OCI-LY3 (cell line): ENCODE results near the gene ID2.
A peak's percentile ranks its signal among the peaks of the same experiment; 100 is the strongest.

Experiments
- H2AFZ ChIP-seq: fragments of 200-600, 300-600 bp; shearing (Covaris generic); 2 replicates; pipeline ENCODE4 v1.6.0; 2014; ENCODE audit warnings: antibody characterized with exemption, low read depth, low read length
- H3K27ac ChIP-seq: fragments of 200-600, 300-600 bp; sonication (generic); 2 replicates; pipeline ENCODE4 v1.5.1; 2014; ENCODE audit warnings: mild to moderate bottlenecking, low read length, moderate library complexity, mixed read lengths
- H3K27me3 ChIP-seq: fragments of 200-600, 300-600 bp; sonication (generic); 2 replicates; pipeline ENCODE4 v1.6.1; 2014; ENCODE audit warnings: low read depth, low read length, mixed read lengths
- H3K36me3 ChIP-seq: fragments of 200-600, 300-600 bp; sonication (generic); replicated peaks from 2 replicates; pipeline ENCODE3; 2014; ENCODE audit warnings: low read depth, low read length, mixed read lengths
- H3K4me1 ChIP-seq: fragments of 300-600, 200-600 bp; sonication (generic); 2 replicates; pipeline ENCODE4 v1.6.1; 2014; ENCODE audit warnings: low read length, mixed read lengths
- H3K4me2 ChIP-seq: fragments of 200-600, 300-600 bp; sonication (generic); 2 replicates; pipeline ENCODE4 v1.6.1; 2014; ENCODE audit warnings: low read length, mixed read lengths
- H3K4me3 ChIP-seq: fragments of 300-600, 200-600 bp; sonication (generic); 2 replicates; pipeline ENCODE4 v1.5.1; 2014; ENCODE audit warnings: antibody characterized with exemption, mild to moderate bottlenecking, low read length, moderate library complexity
- H3K79me2 ChIP-seq: fragments of 300-600, 200-600 bp; shearing (Covaris generic); 2 replicates; pipeline ENCODE4 v1.6.1; 2014; ENCODE audit warnings: mild to moderate bottlenecking, low read length, mixed read lengths
- H3K9ac ChIP-seq: fragments of 300-600, 200-600 bp; shearing (Covaris generic); 2 replicates; pipeline ENCODE4 v1.6.0; 2014; ENCODE audit warnings: mild to moderate bottlenecking, low read length, moderate library complexity
- H3K9me3 ChIP-seq: fragments of 200-600, 300-600 bp; shearing (Covaris generic); 2 replicates; pipeline ENCODE4 v1.6.1; 2014; ENCODE audit warnings: low read length, mixed read lengths; ENCODE audit not compliant: insufficient read depth
- H4K20me1 ChIP-seq: fragments of 200-600, 300-600 bp; sonication (generic); 2 replicates; pipeline ENCODE4 v1.6.1; 2016; ENCODE audit warnings: low read length, mixed read lengths; ENCODE audit not compliant: insufficient read depth
- CTCF ChIP-seq: fragments of 200-600, 300-600 bp; sonication (generic); IDR thresholded peaks from 2 replicates; pipeline ENCODE4 v1.5.1; 2014; ENCODE audit warnings: antibody characterized with exemption, low read length, low read depth
- EZH2phosphoT487 ChIP-seq: fragments of 200-600 bp; shearing (Covaris generic); IDR thresholded peaks from 2 replicates; pipeline ENCODE4 v1.6.1; 2018; ENCODE audit warnings: antibody characterized with exemption, mixed run types, low read depth

Gene ID2

DNA sequence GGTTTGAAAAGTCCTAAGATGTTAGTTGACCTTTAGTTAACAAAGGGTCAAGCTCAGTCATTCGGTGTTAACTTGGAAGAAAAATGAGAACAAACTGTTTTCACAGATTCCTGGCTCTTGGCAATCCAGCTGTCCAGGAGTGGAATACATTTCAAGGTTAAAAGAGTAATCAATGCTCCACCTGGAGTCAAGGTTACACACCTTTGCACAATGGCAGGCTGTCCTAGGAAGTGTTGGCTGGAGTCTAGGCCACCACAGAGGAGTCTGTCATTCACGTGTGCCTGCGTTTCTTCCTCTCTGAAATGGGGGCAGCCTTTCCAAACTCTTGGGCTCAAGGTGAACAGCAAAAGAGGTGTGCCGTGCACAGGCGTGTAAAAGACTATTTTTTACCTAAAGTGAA lies 6.3 kb upstream of the ID2 start:
- Histone ChIP-seq H3K36me3 (peaks cover 28% of the 10 kb centered on the region), H3K79me2 (peaks cover 28% of the 10 kb centered on the region), H3K9me3 (peaks cover 18% of the 10 kb centered on the region), H3K27me3 (no peaks in the 10 kb centered on the region), H3K27ac (no peak overlapping the region), H3K4me1 (peaks cover 27% of the 10 kb centered on the region), H2AFZ (no peak overlapping the region), H3K4me2 (no peak overlapping the region), H3K9ac (no peak overlapping the region), H3K4me3 (no peak overlapping the region), H4K20me1 (no peaks in the 10 kb centered on the region)
- no peak for TF ChIP-seq CTCF
- no peak for TF ChIP-seq EZH2phosphoT487

DNA sequence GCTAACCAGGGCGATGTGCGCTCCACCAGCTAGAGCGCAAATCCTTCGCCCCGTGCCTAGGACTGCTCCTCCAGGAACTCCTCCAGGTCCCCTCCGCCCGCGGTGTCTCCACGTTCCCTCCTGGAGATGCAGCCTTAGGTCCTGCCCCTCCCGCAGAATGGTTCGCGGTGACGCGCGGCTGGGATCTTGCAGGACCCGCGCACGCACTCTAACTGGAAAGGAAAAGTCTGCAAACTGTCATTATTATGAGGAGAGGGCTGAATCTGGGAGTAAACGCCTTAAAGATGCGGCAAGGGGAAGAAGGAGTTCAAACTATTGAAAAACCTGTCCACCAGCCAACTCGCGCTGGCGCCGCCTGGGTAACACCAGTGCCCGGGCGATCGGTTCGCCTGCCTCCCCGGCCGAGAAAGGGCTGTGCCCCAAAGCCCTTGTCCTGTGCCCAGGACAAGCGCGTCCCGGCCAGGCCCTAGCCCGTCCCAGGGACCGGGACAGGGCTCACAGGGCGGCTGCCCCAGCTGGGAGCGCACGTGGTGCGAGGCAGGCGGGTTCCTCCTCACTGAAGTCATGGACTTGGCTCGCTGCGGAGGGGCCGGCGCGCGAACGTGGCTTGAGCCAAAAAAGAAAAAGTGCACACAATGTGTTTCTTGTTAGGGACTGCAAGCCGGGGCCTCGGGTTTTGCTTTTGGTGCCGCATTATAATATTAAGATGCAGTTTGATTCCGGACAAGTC lies 5.5 kb upstream of the ID2 start:
- no peak overlapping the region for H3K4me3 ChIP-seq
- H3K36me3 ChIP-seq = peaks cover 28% of the 10 kb centered on the region
- peaks cover 18% of the 10 kb centered on the region for H3K9me3 ChIP-seq
- no peak overlapping the region for H3K9ac ChIP-seq
- no peak overlapping the region for H3K27ac ChIP-seq
- no peak overlapping the region for H3K4me2 ChIP-seq
- H3K4me1 ChIP-seq = peaks cover 30% of the 10 kb centered on the region
- H3K27me3 ChIP-seq = no peaks in the 10 kb centered on the region
- TF ChIP-seq CTCF (no peak), EZH2phosphoT487 (no peak)
- H2AFZ ChIP-seq = no peak overlapping the region
- peaks cover 31% of the 10 kb centered on the region for H3K79me2 ChIP-seq
- no peaks in the 10 kb centered on the region for H4K20me1 ChIP-seq

GRCh38 chr2:8676921-8677645 lies 4.8 kb upstream of the ID2 start:
- H3K4me2 ChIP-seq = peak overlapping the region; percentile 90
- H3K9me3 ChIP-seq = peaks cover 18% of the 10 kb centered on the region
- peak overlapping the region; percentile 94 for H3K27ac ChIP-seq
- peak overlapping the region; percentile 74 for H3K4me3 ChIP-seq
- TF ChIP-seq EZH2phosphoT487 = no peak
- H3K9ac ChIP-seq = peak overlapping the region; percentile 89
- peaks cover 30% of the 10 kb centered on the region for H3K4me1 ChIP-seq
- H3K36me3 ChIP-seq = peaks cover 29% of the 10 kb centered on the region
- H2AFZ ChIP-seq = no peak overlapping the region
- peaks cover 1% of the 10 kb centered on the region for H4K20me1 ChIP-seq
- H3K79me2 ChIP-seq = peaks cover 34% of the 10 kb centered on the region
- H3K27me3 ChIP-seq = no peaks in the 10 kb centered on the region

- Histone ChIP-seq H3K9ac (peak overlapping the region; percentile 89), H3K4me3 (peak overlapping the region; percentile 74), H3K4me1 (peaks cover 30% of the 10 kb centered on the region), H2AFZ (no peak overlapping the region), H3K79me2 (peaks cover 43% of the 10 kb centered on the region), H3K27me3 (no peaks in the 10 kb centered on the region), H3K4me2 (peak overlapping the region; percentile 90), H3K9me3 (peaks cover 18% of the 10 kb centered on the region), H3K27ac (peak overlapping the region; percentile 94), H4K20me1 (peaks cover 10% of the 10 kb centered on the region), H3K36me3 (peaks cover 35% of the 10 kb centered on the region)
- TF ChIP-seq CTCF (no peak), EZH2phosphoT487 (no peak)
Measured at GRCh38 chr2:8677646-8678592, 3.9 kb upstream of the ID2 start.
